HEK293T (cell line): ENCODE data around the gene PRR7.

Experiments used
- ARNT ChIP-seq: fragments of 450-650 bp; IDR thresholded peaks from 2 replicates; pipeline ENCODE4 v1.6.1; 2017; ENCODE audit warnings: mild to moderate bottlenecking
- BHLHE40 ChIP-seq: fragments of 450-650 bp; IDR thresholded peaks from 2 replicates; pipeline ENCODE4 v1.6.1; 2016; ENCODE audit warnings: mild to moderate bottlenecking, moderate library complexity, borderline replicate concordance
- ELF4 ChIP-seq: fragments of 450-650 bp; IDR thresholded peaks from 2 replicates; pipeline ENCODE4 v1.6.1; 2017; ENCODE audit warnings: antibody characterized with exemption
- FOXA1 ChIP-seq: fragments of 450-650 bp; IDR thresholded peaks from 2 replicates; pipeline ENCODE4 v1.6.1; 2016; ENCODE audit warnings: mild to moderate bottlenecking
- FOXK2 ChIP-seq: fragments of 450-650 bp; IDR thresholded peaks from 2 replicates; pipeline ENCODE4 v1.6.1; 2016; ENCODE audit warnings: mild to moderate bottlenecking
- FOXM1 ChIP-seq: fragments of 450-650 bp; IDR thresholded peaks from 2 replicates; pipeline ENCODE4 v1.6.1; 2017; ENCODE audit warnings: mild to moderate bottlenecking, borderline replicate concordance
- L3MBTL2 ChIP-seq: fragments of 450-650 bp; conservative IDR thresholded peaks from 2 replicates; pipeline ENCODE4 v1.6.1; 2016; ENCODE audit warnings: mild to moderate bottlenecking
- NFRKB ChIP-seq: fragments of 450-650 bp; IDR thresholded peaks from 2 replicates; pipeline ENCODE4 v1.6.1; 2016; ENCODE audit warnings: mild to moderate bottlenecking, moderate library complexity
- SP1 ChIP-seq: fragments of 450-650 bp; IDR thresholded peaks from 2 replicates; pipeline ENCODE4 v1.6.1; 2017
- SUZ12 ChIP-seq: fragments of 450-650 bp; IDR thresholded peaks from 2 replicates; pipeline ENCODE4 v1.6.1; 2016; ENCODE audit warnings: mild to moderate bottlenecking
- TARDBP ChIP-seq: fragments of 450-650 bp; IDR thresholded peaks from 2 replicates; pipeline ENCODE4 v1.6.1; 2016
- ZNF384 ChIP-seq: fragments of 450-650 bp; IDR thresholded peaks from 2 replicates; pipeline ENCODE4 v1.6.1; 2016

DNA sequence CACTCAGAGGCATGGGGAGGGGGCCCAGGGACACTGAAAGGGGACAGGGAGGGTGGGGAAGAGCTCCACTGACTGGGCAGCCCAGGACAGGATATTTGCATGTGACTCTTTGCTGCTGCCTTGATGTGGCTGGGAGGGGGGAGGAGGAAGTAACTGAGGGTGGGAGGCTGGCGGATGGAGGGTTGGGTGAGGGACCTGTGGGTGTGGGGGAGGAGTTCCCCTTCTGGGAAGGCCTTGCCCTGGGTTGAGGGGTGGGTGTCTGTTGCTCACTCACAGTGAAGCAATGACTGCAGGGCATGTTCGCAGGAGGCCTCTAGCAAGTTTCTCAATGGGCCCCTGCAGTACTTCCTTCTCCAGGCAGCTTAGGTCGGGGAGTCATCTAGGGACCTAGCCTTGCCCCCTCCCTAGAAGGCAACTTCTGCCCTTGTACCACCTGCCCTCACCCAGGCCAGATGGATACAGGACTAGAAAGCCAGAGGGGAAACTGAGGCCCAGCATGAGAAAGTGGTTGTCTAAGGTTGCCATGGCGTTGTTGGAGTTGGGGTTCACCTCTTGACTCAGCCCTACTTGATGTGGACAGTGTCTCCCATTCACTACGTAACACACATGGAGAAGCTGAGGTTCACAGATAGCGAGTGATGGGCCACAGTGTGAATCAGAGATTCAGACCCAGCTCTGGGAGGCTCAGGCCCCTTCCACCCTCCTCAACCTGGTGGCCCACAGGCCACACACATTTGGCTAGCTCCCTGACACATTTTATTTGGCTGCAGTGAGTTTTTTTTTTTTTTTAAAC is 17.2 kb upstream of the PRR7 start:
- TF ChIP-seq TARDBP (no peak), FOXK2 (no peak), L3MBTL2 (no peak), ARNT (no peak), ZNF384 (no peak), ELF4 (no peak), NFRKB (no peak), FOXA1 (no peak), BHLHE40 (no peak), FOXM1 (no peak), SUZ12 (no peak), SP1 (no peak)
